GM19035 (cell line): ENCODE measurements around the gene CASP3.
"Not testable (repeated sequence)": the region's sequence is repeated elsewhere in the genome, so short reads cannot be mapped to it uniquely, and the experiment has no call there.

Source experiments
- ATAC-seq: cut with Tn5 transposase; IDR thresholded peaks from one replicate; pipeline ENCODE4 v1.9.1; 2021; ENCODE audit not compliant: unreplicated experiment

CASP3 gene

DNA sequence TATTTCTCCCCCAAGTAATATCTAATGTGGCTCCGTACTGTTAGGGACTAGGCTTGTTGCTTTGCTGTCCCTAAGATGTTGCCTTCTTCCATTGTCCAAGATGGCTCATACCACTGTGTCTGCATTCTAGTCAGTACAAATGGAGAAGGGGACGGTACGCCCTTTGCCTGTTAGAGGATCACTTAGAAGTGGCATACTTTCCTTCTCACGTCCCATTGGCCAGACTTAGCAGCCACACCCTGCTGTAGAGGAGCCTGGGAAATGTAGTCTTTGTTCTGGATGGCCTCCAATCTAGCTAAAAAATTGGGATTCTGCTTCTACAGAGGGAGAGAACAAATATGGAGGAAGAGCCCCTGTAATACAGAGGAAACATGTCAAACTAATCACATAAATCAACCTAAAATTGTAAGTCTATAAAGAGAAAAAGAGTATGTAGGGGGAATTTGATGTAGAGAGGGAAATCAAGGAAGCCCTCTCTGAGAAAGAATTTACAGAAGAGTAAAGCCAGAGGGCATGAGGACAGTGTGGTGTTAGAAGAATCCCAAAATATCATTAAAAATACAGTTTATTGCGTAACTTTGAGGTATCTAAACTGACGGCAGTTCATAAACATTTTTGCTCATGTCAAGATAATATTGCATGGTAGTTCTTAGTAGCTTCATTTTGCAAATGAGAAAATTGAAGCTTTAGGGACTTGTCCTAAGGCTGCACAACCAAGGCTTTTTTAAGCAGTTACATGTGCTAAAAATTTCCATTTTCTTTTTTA, 15.4 kb upstream of the CASP3 start:
- ATAC-seq = no peak

DNA sequence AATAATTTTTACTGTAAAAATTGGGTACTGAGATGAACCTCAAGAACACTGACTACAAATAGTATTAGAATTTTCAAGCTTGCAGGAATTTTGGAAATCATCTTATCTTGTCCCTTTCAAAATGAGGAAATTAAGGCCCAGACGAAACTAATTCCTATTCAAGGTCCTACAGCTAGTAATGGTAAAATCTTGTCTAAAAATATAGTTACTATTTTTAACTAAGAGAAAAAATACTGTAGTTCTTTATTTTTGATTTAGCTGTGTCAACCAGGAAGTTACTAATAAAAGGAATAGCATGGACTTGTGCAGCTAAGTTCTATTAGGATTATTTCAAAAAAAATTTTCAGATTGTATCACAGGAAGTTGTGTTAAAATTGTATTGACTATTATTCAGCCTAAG, 13.0 kb upstream of the CASP3 start:
- ATAC-seq = no peak

DNA sequence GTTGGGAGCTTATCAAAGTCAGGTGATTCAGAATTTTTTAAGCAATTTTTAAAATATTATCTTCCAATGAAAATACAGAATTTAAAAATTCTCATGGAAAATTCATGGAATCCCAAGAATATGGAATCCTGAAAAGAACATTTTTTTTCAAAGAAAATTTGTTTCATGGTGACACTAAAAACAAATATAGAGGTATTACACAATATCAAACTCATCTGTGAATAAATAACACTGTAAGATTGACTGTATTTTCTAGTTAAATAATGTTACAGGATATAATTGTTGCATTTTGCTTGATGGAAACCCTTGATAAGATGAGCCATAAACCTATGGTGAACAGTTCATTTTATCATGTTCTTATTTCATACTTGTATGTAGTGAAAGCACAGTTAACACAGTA, 11.7 kb upstream of the CASP3 start:
- ATAC-seq = no peak

DNA sequence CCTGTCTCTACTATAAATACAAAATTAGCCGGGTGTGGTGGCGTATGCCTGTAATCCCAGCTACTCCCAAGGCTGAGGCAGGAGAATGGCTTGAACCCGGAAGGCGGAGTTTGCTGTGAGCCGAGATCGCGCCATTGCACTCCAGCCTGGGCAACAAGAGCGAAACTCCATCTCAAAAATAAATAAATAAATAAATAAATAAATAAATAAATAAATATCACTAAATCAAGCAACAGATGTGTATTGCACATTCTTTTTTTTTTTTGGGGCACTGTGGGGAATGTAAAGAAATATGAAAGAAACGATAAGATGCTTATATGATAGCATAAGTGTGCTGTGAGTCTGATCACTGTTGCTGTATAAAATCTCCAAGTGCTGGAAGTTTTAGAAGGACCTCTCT, 8.6 kb upstream of the CASP3 start:
- ATAC-seq = not testable (repeated sequence)

DNA sequence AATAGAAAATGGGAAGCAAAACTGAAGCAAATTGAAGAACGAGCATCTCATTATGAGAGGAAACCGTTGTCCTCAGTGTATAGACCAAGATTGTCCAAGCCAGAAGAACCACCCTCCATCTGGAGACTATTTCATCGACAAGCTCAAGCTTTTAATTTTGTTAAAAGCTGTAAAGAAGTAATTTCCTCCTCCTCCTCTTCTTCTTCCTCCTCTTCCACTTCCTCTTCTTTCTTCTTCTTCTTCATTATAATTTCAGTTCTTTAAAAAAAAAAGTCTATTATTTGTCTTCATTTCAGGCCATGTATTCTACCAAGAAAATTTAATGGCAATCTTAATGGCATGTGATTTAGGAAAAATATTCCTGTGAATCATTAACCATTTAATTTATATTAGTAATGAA, 7.9 kb upstream of the CASP3 start:
- ATAC-seq = no peak

DNA sequence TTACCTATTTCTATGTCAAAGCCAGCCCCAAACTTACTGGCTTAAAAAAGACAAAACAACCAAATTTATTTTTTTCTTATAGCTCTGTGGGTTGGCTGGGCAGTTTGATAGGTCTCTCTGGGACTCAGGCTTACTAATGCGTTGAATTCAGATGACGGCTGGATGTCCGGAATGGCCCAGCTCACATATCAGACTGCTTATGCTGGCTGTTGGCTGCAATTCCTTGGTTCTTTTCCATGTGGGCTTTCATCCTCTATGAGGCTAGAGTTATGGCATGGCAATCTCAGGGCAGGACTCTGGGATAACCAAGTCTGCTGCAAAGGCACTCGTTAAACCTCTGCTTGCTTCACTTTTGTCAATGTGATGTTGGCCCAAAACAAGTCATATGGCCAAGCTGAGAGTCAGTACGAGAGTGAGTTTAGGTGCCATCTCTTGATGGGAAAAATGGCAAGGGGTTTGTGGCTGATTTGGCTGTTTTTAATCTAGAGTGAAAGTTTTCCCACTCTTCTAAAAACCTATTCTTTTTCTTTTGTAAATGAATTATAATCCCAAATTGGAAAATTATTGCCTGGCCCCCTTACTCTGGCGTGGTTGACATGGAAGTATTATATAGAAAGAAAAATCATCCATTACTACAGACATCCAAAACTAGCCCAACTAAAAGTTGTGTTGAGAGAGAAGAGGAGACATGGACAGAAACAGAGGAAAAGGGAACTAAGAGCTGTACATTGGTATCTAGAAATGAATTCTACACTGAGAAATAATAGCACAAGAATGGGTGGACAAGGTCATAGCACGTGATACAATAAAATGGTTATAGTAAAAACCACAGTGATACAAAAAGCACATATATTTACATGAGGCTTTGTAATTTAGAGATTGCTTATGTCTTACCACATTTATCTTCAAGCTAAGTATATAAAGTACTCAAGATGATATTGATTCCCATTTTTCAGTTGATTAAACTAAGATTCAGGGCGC, 6.9 kb upstream of the CASP3 start:
- no peak for ATAC-seq

DNA sequence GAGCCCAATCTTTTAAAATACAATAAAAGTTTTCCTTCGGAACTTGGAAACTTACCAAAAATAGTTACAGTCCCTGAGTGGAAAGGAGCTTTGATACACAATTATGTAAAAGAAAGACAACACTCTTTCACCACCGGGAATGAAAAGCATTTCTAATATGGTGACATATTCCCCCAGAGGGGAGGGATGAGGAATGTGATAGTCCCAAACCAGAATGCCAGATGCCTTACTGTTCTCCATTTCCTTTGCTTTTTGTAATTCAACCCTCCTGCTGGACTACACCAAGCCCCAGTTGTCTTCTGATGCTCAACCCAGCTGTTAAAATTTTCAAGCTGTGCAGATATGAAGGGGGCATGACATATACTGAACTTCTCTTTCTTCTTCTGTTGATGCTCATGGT, 4.4 kb upstream of the CASP3 start:
- ATAC-seq = no peak

DNA sequence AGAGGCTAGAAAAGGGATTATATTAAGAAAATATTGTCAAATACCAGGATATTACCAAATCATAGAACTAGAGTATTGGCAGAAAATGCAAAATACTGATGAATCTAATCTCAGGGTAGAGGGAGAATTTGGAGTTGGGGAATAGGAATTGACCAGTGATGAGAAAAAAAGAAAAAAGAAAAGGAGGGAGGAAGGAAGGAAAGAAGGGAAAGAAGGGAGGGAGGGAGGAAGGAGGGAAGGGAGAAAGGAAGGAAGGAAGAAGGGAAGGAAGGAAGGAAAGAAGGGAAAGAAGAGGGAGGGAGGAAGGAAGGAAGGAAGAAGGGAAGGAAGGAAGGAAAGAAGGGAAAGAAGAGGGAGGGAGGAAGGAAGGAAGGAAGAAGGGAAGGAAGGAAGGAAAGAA, 3.4 kb upstream of the CASP3 start:
- ATAC-seq = not testable (repeated sequence)

DNA sequence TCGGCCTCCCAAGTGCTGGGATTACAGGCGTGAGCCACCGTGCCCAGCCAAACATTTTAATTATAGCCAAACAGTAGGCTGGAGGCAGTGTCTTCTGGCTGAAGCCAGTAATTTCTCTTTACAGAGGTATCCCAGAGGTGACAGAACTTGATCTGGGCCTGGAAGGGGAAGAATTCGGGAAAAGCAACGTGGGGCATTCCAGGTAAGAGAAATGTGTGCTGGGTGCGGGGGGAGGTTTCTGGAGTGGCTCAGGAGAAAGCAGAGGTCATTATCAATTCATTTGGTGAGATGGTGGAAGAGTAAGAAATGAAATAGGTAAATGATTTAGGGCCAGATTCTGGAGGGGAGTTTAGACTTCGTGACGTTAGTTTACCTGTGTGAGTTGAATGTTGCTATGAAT, 2.7 kb upstream of the CASP3 start:
- ATAC-seq = no peak

DNA sequence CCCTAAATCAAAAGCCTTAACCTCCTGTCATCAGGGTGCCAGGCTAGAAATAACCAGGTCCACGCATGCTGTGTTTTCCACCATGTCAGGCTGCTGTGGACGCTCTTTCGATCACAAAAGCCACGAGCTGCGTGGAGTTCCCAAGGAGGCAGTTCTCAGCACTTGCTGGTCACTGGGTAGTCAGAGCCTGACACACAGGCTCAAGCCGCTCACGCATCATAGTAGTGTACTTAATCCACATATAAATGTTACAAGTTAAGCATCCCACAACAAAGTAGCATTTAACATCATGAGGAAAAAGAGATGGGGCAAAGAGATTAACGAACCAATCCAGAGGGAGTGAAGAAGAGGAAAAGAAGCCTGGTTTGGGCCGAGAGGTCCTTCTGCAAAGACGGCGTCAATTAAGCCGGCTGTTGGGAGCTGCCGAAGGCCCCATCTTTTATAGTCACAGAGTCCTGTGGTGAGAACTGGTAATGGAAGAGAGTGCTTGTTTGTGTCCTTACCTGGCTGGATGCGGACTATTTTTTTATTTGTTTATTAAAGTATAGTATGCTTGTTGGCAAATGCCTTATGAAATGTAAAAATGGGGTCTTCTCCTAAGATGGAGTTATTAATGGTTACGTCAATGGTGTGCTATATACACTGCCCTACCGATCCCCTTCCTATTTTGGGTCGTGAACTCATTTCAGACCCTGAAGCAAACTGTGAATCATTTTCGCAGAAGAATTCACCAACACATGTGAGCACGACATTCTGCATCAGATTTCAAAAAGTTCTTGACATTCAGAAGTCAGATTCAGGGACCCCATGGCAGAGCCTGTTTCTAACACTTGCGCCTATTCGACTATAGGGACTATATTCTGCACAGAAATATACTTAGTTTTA, 966 bp upstream of the CASP3 start:
- ATAC-seq = peak; percentile 14

DNA sequence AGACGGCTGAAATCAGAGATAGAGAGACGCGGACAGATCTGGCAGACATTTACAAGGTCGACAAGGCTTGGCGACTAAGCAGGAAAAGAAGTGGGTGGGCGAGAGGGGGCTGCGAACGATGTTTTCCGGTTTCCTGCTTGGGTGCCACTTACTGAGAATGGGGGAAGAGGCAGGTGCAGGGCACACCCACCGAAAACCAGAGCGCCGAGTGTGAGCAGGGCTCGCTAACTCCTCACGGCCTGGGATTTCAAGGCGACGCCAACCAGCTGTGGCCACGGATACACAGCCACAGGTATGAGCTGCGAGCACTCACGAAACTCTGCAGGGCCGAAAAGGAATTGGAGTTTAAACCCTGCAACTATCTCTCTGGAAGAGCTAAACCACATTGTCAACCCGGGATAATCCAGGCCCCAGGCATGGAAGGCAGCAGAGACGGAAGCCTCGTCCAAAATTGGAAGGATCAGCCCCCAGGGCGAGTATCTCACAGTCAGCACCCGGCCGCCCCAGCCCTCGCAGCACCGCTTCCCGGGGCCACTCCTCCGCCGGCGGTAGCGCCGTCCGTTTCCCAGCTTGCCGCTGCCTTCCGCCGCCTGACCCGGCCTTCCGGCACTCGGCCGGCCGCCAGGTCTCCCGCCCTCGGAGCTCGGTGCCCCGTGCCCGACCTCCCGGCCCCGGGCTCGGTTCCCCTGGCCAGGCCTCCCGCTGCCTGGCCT, 778 bp downstream of the CASP3 start:
- ATAC-seq = peak; percentile 29

DNA sequence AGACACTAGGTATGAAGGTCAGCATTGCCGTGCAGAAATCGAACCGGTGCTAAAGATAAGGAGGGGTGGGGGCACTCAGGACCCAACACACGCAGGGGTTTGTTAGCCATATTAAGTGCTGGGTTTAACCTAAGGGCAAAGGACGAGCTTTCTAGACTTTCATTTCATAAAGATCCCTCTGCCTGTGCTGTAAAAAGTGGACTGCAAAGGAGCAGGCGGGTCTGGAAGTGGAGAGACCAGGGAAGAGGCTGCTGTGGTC, 1.3 kb downstream of the CASP3 start:
- no peak for ATAC-seq

DNA sequence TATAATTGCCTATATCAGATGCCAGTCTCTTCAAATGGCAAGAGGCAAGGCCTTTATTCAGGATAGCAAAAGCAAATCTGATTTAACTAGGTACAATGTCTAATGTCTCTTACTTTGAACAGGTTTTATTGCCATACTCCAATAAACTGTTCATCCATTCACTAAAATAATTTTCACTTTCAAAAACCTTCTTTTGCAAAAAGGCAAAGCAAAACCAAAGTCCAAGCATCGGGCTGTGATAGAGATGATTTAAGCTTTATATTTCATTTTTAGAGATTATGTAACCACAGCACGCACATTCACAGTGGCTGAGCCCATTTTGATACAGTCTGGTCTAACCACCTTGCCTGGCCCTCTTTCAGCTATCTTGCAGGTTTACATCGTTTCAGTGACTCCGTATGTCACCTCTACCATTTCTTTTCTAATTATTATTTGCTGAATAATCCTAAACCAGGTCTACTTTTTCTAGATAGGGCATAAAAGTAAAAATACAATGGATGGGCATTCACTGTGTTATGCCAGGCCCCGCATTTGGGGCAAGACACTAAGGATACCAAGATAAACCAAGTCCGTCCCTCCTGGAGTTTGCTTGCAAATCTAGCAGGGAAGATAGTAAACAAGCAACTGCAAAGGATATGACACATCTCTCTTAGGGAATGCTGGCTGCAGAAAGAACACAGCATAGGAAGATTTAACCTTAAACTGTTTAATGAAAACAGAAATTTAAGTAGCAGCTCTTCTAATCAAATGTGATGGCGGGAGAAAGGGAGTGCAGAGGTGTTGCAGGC, 1.8 kb downstream of the CASP3 start:
- ATAC-seq = no peak

DNA sequence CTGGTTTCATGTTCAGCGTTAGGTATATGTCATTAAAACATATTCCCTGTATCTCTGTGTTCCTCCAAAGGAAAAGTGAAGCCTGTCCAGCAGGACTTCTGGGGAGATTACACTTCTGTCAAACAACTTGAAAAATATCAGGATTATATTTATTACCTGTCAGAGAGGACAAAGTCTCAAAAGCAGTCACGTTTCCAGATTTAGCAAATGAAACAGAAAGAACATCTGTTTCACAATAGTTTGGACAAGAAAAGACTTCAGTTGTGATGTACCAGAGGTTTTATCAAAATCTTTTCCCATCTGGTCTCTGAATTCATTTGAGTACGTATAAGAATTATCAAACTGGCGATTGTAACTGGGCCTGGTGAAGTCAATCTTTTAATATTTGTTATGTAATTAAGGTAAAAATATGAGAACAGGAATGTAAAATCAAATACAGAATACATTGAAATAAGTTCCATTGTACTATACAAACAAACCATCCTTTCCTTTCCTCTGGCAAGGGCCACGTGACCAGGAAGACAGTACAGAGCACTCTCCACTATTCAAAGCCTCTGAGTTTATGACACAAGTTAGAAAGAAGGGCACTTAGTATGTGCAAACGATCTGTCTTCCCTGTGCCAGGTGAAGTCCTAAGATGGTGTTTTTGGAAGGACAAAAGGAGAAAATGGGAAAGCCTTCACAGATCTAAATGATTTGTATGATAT, 3.2 kb downstream of the CASP3 start:
- no peak for ATAC-seq

DNA sequence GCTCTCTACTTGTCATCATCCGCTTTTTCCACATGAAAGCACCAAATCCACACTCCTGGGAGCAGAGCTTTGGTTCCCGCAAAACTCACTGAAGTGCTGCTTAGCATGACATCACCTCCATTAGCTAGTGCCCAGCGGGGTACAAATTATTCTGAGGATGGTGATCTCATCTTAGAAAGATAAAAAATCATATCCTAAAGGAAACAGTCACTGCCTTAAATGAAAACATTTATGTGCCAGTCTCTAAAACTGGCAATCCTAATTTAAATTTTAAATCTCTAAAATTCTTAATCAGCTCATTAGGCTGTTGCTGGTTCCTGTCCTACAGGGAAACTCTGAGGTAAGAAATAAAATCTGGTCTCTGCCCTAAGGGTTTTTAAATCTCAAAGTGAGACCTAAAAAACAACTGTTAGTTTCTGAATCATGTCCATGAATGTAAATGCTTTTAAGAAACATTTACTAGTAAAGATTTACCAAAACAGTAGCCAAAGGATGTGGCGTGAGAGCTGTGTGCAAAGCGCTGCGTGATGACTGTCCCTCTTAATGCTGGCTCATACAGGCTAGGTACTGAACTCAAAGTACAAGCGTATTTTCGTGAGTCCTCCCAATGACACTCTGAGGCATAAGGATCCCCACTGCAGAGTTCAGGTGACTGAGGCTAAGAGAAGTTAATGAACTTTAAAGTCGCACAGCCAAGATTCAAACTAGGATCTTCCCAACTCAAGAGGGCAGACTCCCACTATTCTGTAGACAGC, 4.5 kb downstream of the CASP3 start:
- no peak for ATAC-seq

DNA sequence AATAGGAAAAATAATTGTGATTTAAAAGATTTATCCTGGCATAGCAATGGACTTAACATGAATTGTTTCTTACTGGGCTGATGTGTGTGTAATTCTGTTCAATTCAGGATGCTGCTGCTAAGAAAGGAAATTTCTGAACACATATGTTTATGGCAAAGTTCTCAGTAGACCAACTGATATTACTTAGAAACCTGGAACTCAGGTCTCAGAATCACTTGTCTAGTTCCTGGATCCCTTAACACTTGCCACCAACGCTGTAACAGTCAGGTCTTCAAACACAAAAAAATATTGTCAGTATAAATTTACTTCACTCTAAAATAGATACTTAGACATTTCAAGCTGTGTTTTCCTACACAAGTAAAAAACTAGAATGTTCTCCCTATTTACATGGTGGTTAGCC, 5.5 kb downstream of the CASP3 start:
- no peak for ATAC-seq

DNA sequence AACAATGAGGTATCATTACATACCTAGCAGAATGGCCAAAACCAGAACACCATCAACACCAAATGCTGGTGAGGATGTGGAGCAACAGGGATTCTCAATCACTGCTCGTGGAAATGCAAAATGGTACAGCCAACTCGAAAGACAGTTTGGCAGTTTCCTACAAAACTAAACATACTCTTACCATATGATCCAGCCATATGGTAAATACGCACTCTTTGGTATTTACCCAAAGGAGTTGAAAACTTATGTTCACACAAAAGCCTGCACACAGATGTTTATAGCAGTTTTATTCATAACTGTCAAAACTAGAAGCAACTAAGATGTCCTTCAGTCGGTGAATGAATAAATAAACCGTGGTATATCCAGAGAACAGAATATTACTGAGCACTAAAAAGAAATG, 7.8 kb downstream of the CASP3 start:
- ATAC-seq = no peak

DNA sequence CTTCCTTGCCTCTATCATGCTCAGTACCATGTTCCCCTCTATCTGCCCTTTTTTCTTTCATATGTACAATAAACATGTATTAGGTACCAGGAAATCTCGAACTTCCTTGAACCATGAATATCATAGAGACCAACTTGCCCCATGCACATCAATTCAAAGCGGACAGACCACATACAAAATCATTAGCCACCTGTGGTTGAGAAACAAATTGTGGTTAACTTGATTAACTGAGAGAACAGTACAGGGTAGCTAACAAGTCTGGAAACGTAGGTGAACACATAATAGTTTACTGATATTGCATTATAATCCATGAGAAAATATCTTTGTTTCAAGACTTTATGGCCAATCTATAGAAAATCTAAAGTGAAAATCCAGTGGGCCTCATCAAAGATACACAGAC, 8.2 kb downstream of the CASP3 start:
- ATAC-seq = no peak

DNA sequence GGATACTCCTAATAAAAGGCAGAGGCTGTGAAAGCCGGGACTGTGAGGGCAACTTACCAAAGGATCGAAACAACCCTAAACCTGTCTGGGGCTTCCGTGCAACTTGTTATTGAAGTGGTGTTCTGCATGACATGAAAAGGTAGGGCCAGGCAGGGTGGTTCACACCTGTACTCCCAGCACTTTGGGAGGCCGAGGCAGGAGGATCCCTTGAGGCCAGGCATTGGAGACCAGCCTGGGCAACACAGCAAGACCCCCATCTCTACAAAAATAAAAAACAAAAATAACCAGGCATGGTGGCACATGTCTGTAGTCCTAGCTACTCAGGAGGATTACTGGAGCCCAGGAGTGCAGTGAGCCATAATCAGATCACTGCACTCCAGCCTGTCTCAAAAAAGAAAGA, 12.3 kb downstream of the CASP3 start:
- ATAC-seq = no peak
